Measurements from ENCODE around the gene FAM149A.

The FAM149A gene

GRCh38 chr4:186188107-186188506 is 83.6 kb downstream of the FAM149A start:
- no peak for DNase-seq (ENCODE audit: low read depth)
- TF ChIP-seq, protein P1, sequence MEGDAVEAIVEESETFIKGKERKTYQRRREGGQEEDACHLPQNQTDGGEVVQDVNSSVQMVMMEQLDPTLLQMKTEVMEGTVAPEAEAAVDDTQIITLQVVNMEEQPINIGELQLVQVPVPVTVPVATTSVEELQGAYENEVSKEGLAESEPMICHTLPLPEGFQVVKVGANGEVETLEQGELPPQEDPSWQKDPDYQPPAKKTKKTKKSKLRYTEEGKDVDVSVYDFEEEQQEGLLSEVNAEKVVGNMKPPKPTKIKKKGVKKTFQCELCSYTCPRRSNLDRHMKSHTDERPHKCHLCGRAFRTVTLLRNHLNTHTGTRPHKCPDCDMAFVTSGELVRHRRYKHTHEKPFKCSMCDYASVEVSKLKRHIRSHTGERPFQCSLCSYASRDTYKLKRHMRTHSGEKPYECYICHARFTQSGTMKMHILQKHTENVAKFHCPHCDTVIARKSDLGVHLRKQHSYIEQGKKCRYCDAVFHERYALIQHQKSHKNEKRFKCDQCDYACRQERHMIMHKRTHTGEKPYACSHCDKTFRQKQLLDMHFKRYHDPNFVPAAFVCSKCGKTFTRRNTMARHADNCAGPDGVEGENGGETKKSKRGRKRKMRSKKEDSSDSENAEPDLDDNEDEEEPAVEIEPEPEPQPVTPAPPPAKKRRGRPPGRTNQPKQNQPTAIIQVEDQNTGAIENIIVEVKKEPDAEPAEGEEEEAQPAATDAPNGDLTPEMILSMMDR (IDR thresholded peaks at IDR 0.05; ENCODE audit: low read depth, low read length, missing control alignments) = no peak
- no peak overlapping the region for H3K4me3 ChIP-seq (ENCODE audit: low read depth, low read length)

GRCh38 chr4:186189656-186190055 is 85.2 kb downstream of the FAM149A start:
- TF ChIP-seq, protein P1 (IDR thresholded peaks at IDR 0.05; ENCODE audit: low read depth, low read length, missing control alignments) = no peak
- H3K4me3 ChIP-seq (ENCODE audit: low read depth, low read length) = no peak overlapping the region
- DNase-seq (ENCODE audit: low read depth) = no peak

- no peak for DNase-seq (ENCODE audit: low read depth)
- TF ChIP-seq, protein P1 (IDR thresholded peaks at IDR 0.05; ENCODE audit: low read depth, low read length, missing control alignments) = no peak
- peak overlapping the region; percentile 89 for H3K4me3 ChIP-seq (ENCODE audit: low read depth, low read length)
These were observed 86.2 kb downstream of the FAM149A start for GRCh38 chr4:186190581-186191199.

- peak; percentile 76 for DNase-seq (ENCODE audit: low read depth)
- TF ChIP-seq, protein P1 (IDR thresholded peaks at IDR 0.05; ENCODE audit: low read depth, low read length, missing control alignments) = peak; percentile 49
- H3K4me3 ChIP-seq (ENCODE audit: low read depth, low read length) = peak within 1 kb of the TSS; percentile 89
These were observed 86.9 kb downstream of the FAM149A start, which contains the start of gene CYP4V2 for GRCh38 chr4:186191200-186192065. Gene CYP4V2 (plus strand): TSS chr4:186191567. CDS start chr4:186191824, 257 bp downstream.

DNA sequence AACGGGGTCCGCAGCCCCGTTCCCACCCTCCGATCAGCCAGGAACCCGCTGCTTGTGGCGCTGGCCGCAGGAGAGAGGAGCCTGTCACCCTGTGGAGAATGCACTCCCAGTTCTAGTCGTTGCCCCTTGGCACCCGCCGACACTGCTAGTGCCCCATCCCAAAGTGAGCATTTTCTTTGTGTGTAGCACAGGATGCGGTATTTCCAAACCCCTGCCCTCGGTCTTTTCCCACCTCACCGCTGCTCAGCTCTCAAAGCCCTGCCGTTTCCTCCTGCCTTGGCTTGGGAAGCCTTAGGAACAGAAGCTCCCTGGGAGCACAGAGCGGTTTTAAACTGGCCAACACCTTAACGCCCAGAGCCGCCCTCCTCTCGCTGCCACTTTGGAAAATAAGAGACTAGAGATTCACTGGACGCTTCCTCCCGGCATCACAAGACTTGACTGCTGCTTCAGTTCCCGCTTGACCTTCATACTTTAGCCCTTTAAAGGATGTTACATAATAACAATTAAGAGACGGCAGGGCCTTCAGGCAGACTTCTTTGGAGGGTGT is 87.6 kb downstream of the FAM149A start:
- H3K4me3 ChIP-seq (ENCODE audit: low read depth, low read length) = peak overlapping the region; percentile 89
- TF ChIP-seq, protein P1 (IDR thresholded peaks at IDR 0.05; ENCODE audit: low read depth, low read length, missing control alignments) = no peak
- DNase-seq (ENCODE audit: low read depth) = no peak

DNA sequence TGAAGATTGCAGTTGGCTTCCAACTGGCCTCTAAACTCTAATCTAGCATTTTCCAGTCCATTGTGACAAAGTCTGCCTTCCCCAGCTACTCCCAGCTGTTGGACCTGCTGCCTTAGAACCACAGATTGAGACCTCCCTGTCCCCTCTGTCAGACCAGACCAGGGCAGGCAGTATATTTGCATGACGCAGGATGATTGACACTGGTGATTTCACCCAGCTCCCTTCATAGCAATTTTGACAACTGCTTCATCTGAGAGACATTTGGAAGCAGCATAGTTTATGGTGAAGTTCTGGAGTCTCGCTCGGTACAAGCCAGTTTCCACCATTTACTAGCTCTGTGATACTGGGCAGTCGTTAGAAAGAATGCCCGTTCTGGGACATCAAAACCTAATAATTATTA is 89.3 kb downstream of the FAM149A start:
- TF ChIP-seq, protein P1 (IDR thresholded peaks at IDR 0.05; ENCODE audit: low read depth, low read length, missing control alignments) = no peak
- no peak for DNase-seq (ENCODE audit: low read depth)

More for the DNA sequence above, 89.3 kb downstream of the FAM149A start:
- H3K4me3 ChIP-seq (ENCODE audit: low read depth, low read length) = no peak overlapping the region
